HG03432 (cell line): ENCODE results near the gene CATSPER3.
A peak's percentile ranks its signal among the peaks of the same experiment; 100 is the strongest.

Source experiments
- ATAC-seq: cut with Tn5 transposase; IDR thresholded peaks from one replicate; pipeline ENCODE4 v1.9.1; 2021; ENCODE audit warnings: mild to moderate bottlenecking, moderate library complexity; ENCODE audit not compliant: unreplicated experiment

The CATSPER3 gene

DNA sequence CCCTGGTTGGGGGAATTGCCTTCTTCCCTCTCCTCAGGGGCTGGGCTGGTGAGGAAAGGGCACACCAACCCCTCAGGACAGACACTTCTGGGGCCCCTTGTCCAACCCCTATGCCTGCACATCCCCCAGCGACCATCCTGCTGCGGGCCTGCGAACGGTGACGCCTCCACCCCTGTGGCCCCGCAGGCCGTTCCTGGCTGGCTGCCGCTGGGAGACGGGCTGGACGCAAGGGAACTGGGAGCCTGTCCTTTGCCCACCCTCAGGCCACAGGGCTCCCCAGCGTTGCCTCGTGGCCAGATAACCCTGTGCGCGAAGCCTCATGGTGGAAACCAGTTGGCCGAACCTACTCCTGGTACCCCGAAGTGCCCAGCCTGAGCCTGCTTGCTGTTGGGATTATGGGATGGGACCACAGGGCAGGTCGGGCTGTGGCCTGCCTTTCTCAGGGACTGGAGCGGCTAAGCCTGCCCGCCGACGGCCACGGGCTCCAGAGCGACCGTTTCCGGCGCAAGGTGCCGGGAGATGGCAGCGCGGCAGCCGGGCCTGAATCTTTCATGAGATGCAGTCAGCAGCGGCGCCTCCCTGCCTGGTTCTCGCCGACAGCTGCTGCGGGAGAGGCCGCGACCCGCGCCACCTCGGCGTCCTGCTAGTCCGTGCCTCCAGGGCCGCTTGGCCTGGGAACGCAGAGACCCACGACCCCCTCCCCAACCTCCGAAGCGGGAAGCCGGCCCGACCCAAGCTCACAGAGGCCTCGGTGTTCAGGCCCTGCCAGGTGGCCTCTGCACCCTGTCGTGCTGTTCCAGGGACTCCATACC is 72.8 kb downstream of the CATSPER3 start:
- no peak for ATAC-seq

DNA sequence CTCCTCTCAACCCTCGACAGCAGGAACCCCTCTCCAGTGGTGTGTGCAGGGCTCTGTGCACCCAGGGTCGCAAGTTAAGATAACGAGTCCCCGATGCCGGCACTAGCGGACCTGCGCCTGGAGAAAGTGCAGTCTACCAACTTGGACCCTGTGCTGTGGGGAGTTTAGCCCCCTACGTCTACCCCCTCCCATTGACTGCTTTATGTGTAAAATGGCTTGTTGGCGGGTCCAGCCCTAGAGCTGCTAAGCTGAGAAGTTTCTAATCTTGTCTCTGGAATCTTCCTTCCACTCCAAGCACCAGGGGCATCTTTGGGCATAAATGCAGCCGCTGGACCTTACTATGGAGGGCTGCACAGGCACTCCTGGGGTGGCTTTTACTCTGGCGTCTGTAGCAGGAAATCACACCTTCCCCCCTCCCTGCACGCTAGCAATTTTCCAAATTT is 73.5 kb downstream of the CATSPER3 start:
- ATAC-seq, result no peak

DNA sequence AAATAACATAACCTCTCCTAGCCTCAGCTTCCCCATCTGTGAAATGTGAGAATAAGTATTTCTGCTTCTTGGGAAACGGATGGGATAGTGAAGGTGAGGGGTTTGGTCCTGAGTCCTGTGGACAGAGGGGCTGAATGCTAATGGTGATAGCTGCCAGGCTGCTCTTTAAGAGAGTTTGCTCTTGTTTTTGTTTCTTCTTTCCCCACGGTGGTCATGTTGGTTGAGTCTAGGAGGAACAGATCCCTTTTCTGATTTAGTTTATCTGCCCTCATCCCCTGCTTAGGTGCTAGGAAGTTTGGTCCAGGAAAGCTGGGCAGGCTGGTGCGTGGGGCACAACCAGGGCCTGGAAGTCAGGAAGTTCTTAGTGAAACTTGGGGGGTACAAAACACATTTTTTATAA is 74.0 kb downstream of the CATSPER3 start:
- ATAC-seq, result no peak

DNA sequence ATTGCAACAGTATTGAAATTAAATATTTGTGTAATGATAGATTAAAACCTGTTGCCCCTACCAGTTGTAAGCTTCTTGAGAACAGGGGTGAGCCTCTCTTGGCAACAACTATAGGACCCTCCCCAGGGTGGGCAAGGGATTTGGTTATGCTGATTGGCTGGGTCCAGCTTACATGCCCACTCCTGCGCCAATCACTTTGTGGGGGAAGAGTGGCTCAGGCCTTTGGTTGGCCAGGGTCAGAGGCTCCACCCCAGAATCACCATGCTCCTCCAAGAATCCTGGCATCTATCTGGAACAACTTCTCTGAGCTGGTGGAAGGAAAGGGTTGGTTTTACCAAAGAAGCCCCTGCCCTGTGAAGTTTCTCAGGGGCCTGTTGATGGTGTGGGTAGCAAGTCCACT is 74.9 kb downstream of the CATSPER3 start:
- no peak for ATAC-seq

DNA sequence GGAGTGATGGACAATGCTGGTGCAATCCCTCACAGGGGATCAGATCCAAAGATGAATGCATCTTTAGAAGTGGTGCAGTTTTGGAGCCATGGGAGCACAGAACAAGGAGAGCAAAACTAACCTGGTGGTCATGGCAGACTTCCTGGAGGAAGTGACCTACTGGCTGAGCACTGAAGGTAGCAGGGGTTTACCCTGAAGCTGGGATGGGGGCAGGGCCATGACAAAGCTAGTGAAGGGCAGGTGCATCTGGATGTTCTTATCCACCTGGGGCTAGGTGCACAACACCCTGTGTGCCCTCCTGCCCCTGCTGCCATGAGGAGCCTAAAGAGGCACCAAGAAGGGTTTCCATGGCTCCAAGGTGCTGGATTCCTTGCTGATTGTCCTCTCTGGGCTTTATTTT is 77.8 kb downstream of the CATSPER3 start:
- ATAC-seq, result no peak

DNA sequence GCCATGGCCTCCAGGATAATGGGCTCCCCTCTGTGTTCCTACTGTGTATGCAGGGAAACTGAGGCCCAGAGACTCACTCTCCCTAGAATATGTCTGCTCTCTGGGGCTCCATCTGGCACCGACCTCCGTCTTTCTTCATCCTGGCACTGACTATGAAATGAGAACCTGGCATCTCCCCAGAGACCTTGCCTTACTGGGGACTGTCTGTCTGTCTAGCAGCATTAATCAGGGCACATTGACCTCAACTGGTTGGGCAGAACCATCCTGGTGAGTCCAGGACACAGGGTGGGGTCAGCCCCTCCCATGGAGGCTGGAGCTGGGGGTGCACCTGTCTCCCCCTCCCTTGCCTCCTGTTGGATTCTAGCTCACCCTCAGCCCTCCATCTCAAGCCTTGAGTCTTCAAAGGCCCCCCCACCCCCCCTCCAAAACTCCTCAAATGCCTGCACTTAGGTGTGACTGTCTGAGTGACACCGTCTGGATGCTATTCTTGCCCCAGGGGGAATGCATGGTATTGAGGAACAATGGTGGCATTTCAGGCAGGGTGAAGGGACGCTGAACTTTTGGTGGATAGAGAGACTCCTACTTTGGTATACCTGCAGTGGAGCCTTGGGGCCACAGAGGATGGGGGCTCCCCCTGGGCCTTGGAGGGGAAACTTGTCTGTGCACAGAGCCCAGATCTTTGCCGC is 79.1 kb downstream of the CATSPER3 start:
- no peak for ATAC-seq

DNA sequence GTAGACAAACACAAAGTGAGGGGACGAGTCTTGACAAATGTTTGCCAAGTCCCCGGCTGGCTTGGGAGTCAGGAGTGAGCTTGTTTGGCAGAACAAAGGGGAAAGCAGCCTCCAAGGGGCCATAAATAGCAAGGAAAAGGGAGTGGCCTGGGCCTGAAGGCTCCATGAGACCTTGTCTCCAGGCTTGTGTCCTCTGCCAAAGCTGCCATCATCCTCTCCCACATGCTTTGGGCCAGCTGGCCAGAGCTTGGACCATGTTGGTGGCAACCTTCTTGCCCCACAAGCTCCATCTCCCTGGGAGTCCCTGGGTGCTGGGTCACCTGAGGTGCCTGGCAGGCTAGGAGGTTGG is 79.6 kb downstream of the CATSPER3 start:
- ATAC-seq, result no peak

DNA sequence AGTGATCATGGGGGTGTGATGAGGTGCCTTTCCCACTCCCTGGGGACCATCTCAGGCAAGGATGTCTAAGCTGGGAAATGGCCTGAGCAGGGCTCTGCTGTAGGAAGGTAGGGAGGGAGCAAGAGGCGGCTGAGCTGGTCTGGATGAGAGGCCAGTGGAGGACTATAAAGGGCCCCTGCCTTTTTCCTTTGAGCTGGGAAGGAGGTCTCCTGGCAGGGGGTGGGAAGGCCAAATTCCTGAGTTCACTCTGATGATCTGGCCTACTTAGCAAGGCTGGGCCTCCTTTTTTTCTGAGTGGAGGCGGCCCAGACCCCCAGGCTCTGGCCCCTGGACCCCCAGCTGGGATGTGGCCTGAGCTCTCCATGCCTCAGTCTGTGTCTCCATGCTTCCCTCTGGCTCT is 80.6 kb downstream of the CATSPER3 start:
- no peak for ATAC-seq

DNA sequence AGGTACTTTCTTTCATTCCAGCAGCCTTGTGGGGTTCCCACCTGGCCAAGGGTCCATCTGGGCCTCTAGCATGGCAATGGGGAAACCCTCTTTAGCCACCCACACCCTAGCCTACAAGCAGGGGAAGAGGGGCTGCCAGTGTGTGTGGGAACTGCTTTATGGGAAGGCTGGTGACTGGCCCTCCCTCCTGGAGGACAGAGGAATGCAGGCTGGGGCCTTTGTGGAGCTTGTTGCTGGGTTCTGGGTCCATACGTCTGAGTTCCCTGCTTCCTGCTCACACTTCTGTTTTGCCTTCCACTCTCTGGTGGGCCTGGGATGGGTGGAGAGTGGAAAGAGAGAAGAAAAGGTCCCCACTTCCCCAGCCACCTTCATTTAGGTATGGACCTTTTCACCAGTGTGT is 81.2 kb downstream of the CATSPER3 start:
- no peak for ATAC-seq

DNA sequence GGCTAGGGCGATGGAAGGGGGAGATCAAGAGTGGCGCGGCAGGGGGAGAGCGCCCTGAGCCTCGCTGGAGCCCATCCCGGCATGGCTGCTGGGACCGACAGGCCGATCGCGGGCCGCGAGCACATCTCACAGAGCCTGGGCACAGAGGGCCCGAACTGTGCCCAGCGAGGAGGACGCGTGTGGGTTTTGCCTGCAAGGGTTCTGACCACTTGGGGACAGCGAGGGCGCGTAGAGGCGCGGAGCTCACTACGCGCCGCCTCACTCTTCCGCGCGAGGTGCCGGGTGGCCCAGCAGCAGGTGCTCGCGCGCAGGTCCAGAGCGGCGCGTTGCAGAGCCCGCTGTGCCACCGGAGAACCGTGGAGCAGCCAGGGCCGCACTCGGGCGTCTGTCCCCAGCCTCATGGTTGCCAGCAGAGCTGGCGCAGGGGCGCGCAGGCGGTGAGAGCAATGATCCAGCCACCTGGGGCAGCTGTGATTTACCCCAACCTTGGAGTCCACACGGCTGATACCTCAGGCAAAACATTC is 82.6 kb downstream of the CATSPER3 start:
- no peak for ATAC-seq

DNA sequence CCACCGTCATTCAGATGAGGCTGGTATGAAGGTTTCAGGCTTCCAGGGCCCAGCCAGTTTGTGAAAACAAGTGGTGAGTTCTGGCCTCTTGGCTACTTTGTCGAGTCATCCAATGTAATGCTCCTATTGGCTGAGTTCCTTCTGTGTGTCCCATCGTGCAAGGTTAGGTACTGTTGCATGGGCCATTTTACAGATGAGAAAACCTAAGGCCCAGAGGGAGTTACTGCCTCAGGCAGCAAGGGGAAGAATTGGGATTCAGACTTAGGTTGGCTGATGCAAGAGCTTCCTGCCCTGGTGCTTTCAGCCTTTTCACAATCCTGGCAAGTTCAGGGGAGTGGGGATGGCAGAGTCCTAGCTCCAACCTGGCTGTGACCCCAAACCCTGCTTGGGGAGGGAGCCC is 83.7 kb downstream of the CATSPER3 start:
- no peak for ATAC-seq

DNA sequence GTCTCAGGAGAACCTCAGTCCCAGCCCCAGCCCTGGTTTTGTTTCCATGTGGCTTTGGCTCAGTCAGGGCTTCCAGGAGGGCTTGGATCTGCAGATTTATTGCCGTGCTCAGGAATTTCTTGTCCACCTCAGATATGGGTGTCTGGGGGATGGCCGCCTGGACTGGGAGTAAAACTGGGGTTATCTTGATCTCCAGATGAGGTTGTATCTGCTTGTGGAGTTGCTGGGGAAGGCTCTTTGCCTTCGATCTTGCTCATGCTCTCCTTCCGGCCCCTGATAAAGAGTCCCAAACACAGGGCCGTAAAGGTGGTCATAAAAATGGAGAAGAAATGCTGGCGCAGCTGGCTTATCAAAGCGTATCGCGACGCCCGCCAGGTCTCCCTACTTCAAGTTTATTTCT is 84.2 kb downstream of the CATSPER3 start:
- ATAC-seq, result no peak

DNA sequence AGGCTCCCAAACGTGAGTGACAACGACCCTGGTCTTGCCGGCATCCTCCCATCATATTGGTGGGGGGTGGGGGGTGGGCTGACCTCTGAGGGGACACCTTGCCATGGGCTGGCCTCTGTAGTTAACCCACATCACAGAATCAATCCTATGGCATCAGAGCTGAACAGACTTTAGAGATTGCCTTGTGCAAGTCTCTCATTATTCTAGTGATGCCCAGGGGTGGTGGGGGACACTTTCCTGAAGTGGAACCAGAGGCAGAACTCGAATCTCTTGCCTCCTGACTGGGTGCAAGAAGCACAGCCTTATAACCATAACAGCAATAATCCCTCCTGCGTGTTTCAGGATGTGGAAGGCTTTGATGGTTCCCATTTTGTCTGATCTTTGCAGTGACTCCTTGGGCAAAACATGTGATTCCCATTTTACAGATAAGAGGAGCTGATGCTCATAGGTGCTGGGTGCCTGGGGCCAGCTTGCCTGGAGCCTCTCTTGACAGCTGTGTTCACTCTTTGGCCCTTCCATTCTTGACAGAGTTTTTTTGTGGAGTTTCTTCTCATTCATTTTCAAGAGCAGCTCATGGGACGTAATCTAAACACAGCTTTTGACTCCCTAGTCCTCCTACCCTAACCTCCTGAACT is 84.9 kb downstream of the CATSPER3 start:
- ATAC-seq, result no peak

DNA sequence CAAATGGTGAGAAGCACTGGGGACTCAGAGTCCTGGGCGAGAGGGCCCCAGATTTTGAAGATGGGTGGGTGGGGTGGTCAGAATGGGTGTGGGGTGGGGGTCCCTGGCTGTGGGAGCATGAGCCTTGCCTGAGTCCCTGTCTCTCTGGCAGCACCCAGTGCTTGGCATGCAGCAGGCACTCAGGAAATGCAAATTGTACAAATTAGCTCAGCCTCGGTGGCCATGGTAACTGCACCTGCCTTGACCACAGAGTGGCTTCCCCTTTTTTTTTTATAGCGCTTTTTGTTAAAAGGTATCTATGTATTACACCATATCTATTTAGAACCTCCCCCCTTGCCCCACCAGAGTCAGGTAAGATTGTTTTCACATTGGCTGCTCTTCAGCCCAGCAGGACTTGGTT is 85.6 kb downstream of the CATSPER3 start:
- peak; percentile 92 for ATAC-seq

DNA sequence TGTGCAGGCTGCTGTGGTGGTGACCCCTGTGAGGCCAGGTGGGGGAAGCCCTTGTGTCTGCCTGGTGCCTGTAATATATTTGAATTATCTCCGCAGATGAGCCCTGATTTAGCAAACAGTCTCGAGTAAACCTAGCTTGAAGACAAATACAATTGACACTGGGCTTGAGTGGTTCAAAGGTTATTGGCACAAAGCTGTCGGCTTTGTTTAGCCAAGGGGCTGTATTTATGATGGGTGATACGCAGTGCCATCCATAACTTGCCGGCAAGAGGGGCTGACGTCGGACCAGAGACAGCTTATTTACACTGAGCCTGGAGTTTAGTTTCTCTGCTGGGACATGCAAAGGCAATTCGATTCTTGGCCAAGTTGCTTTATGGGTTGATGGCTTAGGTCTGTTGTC is 86.3 kb downstream of the CATSPER3 start:
- no peak for ATAC-seq

DNA sequence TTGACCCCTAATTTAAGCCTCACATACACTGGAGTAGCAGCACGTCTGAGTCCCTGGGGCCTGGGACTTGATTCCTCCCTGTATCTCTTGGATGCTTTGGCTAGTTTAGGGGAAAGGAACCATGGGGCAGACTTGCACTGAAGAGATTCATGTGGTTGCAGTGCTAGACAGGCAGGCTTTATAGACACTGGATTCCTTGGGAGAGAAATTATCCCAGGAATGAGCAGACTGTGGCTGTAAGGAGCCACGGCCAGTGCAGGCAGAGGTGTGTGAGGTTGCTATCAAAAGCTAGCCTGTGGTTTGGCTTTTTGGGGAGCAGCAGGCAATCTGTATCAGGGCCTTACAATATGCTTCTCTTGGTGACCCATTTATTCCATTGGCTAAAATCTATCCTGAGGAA is 86.8 kb downstream of the CATSPER3 start:
- ATAC-seq, result no peak

DNA sequence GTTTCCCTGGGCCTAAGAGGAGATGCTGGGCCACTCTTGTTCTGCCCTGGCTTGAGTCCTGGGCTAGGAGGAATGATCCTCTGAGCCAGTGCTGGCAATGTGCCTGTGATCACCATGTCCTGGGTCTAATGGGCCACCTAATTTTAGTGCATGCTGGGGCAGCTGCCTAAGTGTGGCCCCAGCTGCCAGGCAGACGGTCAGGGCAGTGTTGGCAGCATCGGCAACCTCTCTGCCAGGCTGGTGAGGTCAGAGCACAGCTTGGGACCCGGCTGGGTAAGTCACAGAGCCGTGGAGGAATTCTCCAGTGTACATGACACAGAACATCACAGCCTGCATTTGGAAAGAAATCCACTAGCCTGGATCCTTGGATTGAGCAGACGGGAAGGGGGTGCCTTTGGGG is 87.7 kb downstream of the CATSPER3 start:
- no peak for ATAC-seq

DNA sequence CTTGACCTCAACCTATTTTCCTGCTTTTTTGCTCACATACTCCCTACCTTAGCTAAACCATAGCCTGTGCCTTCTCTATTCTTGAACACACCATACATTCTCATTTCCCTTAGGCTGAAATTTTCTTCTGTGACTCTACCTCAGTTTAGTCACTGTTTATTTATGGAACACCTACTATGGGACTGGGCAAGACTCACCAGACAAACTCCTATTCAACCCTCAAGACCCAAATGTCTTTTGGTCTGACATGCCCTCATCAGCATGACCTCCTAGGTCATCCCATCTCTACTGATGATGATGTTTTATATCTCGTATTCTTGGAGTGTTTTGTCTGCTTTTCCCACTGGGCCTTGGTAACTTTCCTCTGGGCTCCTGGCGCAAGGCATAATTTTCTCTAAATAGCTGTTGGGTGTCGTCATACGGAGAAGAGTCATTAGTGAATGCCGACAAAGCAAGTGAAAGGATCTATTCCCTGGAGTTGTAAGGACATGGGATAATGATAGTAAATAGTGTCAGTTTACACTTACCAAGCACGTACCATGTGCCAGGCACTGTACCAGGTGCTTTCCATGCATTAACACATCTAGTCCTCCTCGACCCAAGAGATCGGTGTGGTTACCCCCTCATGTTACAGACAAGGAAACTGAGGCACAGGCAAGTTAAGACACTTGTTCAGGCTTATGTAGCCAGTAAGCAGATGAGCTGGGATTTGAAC is 88.8 kb downstream of the CATSPER3 start:
- ATAC-seq, result no peak

DNA sequence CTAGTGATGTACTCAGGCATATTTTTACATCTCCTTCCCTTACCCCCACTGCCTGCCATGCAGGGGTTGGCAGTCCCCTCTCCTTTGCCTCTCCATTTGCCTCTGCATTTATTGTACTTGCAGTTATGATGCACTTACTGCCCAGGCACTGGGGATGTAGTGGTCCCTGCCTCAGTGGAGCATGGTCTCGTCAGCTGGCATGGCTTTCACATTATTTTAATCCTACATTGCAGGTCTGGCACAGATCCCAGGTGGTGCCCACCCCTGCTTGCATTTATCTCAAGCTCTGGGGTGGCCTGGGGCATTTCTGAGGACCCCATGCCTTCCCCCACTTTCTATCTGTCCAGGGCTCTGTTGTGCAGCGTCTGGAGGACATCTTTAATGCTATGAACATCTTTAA is 89.5 kb downstream of the CATSPER3 start:
- ATAC-seq, result no peak

DNA sequence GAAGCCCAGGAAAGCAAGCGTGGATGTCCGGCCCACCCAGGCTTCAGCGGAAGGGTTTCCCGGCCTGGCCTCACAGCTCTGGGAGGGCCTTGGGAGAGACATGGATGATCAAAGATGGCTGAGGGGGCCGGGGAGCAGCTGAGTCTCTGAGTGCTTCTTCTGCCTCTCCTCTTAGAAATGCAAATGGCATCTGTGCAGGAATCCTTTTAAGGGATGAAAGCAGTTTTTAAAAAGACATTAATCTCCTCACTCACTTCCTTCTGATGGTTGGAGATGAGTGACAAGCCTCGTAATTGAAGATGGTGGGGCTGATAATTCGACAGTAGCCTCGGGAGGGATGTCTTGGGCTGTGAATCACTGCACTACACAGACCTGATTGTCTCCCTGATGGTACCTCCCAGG is 90.6 kb downstream of the CATSPER3 start:
- no peak for ATAC-seq
